ENCODE measurements around the gene PMP22.
A peak's percentile ranks its signal among the peaks of the same experiment; 100 is the strongest.

The PMP22 gene

DNA sequence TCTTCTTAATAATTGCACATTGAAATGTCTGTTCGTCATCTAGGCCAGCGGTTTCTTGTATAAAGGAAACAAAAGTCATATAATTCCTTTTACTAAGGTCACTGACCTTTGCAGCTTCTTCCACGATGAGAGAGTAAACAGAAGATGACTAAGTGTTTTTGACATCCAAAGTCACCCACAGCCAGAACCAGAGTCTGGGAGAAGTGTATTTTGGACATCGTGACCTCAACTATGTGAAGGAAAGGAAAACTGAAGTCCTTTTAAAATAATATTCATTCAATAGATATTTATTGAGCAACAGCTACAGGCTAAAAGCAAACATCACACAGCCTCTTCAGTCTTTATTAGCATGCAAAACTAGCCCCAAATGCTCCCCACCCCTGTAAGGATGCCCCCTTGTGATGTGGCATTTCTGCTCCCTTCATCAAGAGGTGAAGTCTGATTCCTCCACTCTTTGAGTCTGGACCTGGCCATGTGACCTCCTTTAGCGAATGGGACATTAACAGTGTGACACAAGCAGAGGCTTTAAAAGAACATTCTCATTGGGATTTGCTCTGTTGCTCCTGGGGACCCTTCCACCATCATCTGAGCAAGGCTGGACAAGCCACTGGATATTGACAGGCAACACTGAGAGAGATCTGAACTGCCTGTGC lies 8.1 kb upstream of the PMP22 start:
- DNase-seq, result no peak

DNA sequence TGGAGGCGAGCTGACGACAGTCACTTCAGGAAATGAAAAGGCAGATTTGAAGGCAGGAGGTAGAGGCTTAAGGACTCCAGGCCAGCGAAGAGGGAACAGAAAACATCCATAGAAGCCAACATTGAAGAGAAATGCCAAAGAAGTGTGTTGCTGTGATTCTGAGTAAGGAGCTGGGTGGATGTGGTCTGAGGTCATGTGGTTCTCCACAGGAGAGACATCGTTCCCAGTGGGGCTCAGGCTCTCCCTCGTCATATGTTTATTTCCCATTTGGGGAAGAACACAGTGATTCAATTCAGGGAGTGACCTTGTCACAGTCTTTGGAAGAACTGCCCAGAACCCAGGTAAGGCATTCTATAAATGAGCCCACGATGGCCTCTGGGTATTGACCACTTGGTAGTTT lies 6.6 kb upstream of the PMP22 start:
- no peak for DNase-seq

- DNase-seq, result no peak
Observed at GRCh38 chr17:15270628-15271381, 5.7 kb upstream of the PMP22 start.

- no peak for DNase-seq
Observed at GRCh38 chr17:15269780-15270089, 4.6 kb upstream of the PMP22 start.

- no peak for DNase-seq
Observed at GRCh38 chr17:15269087-15269779, 4.1 kb upstream of the PMP22 start.

DNA sequence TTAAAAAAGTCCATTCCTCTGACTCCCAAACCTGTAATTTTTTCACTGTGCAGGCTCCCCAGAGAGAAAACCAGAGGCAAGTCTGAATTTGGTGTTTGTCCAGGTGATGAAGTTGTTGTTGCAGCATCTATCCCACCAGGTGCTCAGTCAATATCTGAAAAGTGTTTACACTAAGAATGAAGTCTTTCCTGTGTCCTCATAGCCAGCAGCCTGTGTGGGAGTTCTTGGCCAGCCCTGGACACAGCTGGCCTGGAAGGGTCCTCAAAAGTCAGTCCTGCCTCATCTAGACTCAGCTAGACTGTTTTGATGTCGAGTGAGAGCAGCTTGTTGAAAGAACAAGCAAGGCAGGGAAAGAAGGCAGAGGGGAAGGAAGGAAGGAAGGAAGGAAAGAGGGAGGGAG lies 3.3 kb upstream of the PMP22 start:
- no peak for DNase-seq

- no peak for DNase-seq
Observed at GRCh38 chr17:15267996-15268395, 2.9 kb upstream of the PMP22 start.

GRCh38 chr17:15266325-15267125 lies 1.4 kb upstream of the PMP22 start:
- no peak for DNase-seq

DNA sequence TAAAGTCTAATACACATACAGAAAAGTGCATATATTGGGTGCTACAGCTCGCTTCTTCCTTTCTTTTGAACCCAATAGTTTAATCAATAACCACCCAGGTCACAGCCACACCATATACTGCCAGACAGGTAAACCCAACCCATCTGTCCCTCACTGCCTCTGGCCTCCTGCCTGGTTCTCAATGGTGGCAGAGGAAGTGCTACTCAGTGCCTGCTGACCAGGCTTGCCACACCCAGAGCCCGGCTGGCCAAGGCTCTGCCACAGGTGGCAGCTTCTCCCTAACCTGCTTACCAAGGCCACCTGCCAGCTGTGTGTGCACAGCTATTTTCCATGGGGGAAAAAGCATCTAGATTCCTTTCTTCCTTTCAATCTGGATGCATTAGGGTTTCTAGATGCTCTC lies 584 bp downstream of the PMP22 start:
- no peak for DNase-seq

DNA sequence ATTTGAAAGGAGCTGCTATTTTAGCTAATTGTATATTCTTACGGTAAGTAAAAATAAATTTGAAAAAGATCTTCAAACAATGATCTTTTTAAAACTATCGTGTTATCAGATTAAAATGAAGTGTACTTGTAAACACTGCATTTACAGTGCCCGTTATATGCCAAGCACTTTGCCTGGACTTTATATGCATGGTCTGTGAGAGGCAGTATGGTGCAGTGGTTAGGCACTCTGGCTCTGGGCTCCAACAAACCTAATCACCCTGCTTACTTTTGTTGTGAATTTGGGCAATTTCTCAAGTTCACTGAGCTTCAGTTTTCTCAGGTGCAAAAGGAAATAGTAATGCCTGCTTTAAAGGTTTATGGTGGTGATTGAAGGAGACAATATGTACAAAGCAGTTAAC lies 1.4 kb downstream of the PMP22 start:
- DNase-seq, result no peak

- DNase-seq, result peak; percentile 17
Observed at GRCh38 chr17:15263206-15263579, 1.9 kb downstream of the PMP22 start.

DNA sequence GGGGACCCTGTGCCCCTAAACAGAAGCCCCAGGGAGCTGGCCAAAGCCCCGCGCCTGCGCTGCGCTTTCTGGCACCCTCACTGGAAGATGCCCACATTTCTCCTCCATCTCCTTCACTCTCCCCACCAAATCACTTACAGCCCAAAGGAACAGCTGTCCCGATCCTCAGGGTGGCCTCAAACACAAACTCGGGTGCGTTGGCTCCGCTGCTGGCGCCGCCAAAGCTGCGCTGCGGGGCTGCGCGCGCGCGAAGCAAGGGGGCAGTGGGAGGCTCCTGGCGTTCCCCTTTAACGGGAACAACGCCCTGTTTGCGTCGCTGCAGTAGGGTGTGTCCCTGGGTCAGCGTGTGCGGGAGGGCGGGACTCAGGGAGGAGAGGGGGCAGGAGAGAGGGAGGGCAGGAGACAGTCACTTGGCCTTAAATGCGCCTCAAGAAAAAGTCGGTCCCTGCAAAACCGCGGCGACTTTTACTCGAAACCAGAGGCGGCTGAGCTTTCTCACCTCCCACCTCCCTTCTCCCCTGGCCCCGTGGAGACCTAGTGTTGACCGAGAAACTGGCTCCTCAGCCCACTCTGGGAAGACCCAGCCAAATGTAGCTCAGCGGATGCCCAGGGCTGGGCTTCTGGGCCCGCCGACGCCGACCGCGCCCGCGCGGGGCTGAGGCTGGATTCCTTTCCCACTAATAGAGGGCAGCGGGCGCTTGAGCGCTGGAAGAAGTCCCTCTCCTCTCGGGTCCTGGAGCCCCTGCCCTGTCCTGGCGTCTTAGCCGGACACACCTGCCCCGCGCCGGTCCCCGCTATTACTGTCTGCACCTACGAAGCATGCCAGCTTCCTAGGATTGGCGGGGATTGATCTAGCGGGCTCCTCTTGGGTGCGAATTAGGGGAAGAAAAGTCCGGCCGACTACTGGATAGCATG lies 2.6 kb downstream of the PMP22 start:
- DNase-seq, result peak; percentile 35

- DNase-seq, result no peak
Observed at GRCh38 chr17:15261802-15262290, 3.3 kb downstream of the PMP22 start.

DNA sequence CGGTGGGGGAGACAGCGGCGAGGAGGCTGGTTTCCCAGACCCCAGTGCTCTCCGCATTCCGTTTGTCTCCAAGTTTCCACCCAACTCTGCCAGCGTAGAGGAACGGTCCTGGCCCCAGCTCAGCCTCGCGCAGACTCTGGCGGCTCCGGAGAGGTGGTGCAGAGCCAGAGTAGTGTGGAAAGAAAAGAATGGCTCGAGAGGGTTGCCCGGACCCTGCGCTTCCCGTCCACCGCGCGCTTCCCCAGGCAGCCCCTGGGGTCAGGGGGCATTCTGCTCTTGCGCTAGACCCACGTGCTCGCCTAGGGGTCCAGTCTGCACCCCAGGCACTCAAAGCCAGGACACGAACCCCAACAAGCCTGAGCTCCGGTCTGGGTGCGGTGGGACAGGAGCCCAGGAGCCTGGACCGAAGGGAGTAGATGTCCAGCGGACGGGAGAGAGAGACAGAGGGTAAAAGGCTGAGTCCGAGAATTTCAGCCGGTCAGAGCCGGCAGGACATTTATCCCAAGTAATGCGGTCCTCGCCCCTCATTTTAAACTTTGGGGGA lies 3.8 kb downstream of the PMP22 start:
- peak; percentile 6 for DNase-seq

GRCh38 chr17:15260376-15261257 lies 4.5 kb downstream of the PMP22 start:
- peak; percentile 67 for DNase-seq

- no peak for DNase-seq
Observed at GRCh38 chr17:15257796-15258512, 7.2 kb downstream of the PMP22 start.

GRCh38 chr17:15257258-15257788 lies 7.8 kb downstream of the PMP22 start:
- peak; percentile 74 for DNase-seq

DNA sequence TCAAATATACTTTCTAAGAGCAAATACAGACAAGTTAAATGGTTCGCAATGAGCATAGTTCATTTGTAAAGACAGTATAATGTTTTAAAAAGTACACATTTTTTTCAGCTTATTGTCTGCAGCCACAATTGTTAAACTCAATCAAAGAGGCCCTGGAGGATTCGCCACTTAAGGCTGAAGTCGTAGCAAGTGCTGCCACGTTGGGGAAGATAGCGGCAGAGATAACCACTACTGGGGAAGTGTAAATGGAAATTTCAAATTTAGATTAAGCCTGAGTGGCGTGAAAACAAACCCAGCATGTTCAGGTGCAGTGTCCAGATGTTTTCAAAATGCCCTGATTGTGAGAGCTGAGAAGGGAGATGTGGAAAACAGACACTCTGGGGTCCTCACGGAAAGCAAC lies 8.4 kb downstream of the PMP22 start:
- DNase-seq, result no peak

DNA sequence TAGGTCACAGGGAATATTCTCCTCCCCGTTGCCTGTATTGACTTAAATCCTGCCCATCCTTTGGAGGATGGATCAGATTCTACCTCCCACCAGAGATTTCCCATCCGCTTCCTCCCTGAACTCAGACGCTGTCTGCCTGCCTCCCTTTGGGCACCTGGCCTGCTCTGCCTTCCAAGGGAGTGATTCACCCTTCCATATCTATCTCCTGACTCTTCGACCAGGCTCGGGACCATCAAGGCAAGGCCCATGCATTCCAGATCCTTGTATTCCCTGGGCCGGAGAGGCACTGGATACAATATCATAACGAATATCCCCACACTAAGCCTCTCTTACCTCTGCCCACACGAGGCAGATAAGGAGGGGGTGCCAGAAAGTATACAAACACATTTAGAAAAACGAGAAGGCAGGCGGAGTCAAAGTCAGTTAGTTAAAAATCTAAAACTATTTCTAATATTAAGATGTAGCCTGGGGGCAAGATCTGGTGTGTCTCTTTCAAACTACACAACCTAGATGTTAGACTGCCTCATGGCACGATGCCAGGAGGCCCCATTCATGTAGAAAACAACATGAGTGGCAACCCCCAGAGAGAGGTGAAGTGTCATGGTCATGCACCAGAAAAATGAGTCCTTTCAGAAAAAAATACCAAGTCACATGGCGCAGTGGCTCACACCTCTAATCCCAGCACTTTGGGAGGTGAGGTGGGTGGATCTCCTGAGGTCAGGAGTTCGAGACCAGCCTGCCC lies 9.2 kb downstream of the PMP22 start:
- no peak for DNase-seq

All from NCI-H1105 (cell line).